OCI-LY1 (cell line): ENCODE measurements around the gene RBP5.

ENCODE experiments used
- EZH2 ChIP-seq: fragments of 200-600 bp; sonication (generic), shearing (Covaris generic); IDR thresholded peaks from 2 replicates; pipeline ENCODE4 v1.8.0; 2017; ENCODE audit warnings: borderline replicate concordance, mixed run types, mild to moderate bottlenecking, antibody characterized with exemption, low read length, moderate library complexity, mixed read lengths
- TF ChIP-seq, protein P1 (sequence below): fragments of 200-600 bp; sonication (generic), shearing (Covaris generic); IDR thresholded peaks from 2 replicates; pipeline ENCODE4 v1.5.1; 2017; ENCODE audit warnings: mild to moderate bottlenecking, antibody characterized with exemption, low read length, moderate library complexity, mixed read lengths

DNA sequence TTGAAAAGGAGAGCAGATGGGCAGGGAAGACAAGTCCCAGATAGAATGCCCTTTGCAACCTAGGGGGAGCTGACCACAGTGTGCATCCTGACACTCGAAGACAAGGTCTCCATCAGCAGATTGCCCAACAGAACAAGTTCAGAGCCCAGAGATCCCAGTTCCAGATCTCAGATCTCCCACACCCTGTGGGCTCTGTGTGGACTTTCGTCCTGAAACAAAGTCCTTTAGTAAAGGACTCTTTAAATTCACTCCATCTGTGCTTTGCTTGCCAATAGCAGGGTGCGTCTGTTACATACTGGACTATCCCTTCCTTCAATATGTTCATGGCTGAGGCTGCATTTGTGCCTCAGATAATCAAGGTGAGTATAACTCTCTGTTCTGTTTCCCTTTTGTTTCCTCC is 11.0 kb downstream of the RBP5 start:
- TF ChIP-seq, protein P1, sequence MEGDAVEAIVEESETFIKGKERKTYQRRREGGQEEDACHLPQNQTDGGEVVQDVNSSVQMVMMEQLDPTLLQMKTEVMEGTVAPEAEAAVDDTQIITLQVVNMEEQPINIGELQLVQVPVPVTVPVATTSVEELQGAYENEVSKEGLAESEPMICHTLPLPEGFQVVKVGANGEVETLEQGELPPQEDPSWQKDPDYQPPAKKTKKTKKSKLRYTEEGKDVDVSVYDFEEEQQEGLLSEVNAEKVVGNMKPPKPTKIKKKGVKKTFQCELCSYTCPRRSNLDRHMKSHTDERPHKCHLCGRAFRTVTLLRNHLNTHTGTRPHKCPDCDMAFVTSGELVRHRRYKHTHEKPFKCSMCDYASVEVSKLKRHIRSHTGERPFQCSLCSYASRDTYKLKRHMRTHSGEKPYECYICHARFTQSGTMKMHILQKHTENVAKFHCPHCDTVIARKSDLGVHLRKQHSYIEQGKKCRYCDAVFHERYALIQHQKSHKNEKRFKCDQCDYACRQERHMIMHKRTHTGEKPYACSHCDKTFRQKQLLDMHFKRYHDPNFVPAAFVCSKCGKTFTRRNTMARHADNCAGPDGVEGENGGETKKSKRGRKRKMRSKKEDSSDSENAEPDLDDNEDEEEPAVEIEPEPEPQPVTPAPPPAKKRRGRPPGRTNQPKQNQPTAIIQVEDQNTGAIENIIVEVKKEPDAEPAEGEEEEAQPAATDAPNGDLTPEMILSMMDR, result no peak
- no peak for TF ChIP-seq EZH2
